ENCODE data around the gene HSPB7.

Gene HSPB7

DNA sequence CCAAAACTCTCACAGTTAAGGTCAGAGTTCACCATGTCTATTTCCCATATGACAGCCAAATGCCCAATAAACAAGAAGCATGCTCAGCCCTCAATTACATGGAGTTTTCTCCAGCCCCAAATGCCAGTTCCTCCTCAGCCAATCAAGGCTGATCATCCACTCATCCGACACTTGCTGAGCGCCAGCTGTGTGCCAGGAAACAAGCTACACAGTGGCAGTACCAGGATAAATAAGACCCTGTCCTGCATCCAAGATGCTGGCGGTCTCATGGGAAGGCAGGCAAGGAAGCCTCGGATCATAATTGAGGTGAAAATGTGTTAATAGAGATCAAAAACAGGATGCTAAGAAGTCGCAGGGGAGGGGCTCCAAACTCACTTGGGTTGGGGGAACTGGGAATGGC is 49.7 kb downstream of the HSPB7 start:
- TF ChIP-seq, protein P1, sequence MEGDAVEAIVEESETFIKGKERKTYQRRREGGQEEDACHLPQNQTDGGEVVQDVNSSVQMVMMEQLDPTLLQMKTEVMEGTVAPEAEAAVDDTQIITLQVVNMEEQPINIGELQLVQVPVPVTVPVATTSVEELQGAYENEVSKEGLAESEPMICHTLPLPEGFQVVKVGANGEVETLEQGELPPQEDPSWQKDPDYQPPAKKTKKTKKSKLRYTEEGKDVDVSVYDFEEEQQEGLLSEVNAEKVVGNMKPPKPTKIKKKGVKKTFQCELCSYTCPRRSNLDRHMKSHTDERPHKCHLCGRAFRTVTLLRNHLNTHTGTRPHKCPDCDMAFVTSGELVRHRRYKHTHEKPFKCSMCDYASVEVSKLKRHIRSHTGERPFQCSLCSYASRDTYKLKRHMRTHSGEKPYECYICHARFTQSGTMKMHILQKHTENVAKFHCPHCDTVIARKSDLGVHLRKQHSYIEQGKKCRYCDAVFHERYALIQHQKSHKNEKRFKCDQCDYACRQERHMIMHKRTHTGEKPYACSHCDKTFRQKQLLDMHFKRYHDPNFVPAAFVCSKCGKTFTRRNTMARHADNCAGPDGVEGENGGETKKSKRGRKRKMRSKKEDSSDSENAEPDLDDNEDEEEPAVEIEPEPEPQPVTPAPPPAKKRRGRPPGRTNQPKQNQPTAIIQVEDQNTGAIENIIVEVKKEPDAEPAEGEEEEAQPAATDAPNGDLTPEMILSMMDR (IDR thresholded peaks at IDR 0.05): no peak

DNA sequence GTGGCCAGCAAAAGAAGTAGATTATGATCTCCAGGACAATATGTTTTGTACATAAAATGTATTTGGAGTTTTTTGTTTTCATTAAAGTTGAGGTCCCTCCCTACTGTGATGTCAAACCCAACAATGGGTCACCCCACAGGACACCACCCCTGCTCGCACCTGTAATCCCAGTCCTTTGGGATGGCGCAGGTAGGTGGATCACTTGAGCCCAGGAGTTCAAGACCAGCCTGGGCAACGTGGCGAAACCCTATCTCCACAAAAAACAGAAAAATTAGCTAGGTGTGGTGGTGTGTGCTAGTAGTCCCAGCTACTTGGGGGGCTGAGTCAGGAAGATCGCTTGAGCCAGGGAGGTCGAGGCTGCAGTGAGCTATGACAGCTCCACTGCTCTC is 50.9 kb downstream of the HSPB7 start:
- TF ChIP-seq, protein P1 (IDR thresholded peaks at IDR 0.05): no peak

DNA sequence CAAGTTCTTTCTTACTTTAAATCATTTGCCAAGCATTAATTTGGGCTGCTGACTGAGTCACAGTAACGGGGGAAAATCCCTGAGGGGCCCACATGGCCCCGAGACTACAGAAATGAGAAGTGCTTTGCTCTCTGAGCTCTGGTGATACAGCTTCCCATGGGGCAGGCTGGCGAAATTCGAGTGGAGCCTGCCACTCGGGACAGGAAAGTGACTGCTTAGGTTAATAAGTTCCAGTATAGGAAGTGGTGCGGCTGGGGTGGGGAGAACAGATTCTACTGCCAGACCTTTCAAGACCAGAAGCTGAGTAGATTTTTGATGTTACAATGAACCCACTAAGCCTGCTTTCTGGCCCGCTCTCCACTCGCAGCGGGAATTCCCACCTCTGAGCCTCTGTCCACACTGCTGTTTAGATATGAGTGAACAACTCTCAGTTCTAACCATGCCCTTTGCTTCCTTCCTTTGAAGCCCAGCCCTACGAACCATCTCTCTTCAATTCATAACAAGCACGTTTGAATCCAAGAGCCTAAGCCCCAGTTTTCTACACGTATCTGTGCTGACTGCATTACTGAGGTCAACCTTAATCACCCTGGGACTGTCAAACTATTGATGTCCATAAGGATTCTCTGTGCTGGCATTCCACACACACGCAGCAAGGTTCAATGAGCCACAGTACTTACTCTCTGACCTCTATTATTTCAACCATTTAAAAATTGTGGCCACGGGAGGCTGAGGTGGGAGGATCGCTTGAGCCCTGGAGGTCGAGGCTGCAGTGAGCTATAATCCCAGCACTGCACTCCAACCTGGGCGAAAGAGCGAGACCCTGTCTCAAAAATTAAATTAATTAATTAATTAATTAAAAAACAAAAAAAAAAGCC is 51.5 kb downstream of the HSPB7 start:
- TF ChIP-seq, protein P1 (IDR thresholded peaks at IDR 0.05): no peak

DNA sequence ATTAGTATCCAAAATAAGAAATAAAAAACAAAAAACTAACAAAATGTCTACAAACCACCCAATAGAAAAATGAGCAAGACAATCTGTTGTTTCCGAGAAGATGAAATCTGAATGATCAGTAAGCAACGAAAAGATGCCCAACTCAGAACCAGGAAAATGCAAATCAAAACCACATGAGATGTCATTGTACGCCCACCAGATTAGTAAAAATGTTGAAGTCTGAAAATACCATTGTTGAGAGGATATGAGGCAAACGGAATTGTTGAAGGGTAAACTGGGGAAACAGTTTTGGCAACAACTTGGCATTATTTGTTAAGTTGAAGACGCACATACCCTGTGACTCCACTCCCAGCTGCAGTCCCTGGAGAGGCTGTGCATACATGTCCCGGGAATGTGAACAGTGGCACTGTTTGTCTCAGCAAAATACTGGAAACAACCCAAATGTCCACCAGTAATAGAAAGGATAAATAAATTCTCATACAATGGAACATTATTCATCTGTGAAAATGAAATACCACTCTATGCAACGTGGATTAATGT is 52.5 kb downstream of the HSPB7 start:
- TF ChIP-seq, protein P1 (IDR thresholded peaks at IDR 0.05): no peak
